Lower leg skin (tissue), 3 donors: ENCODE measurements around the gene CALML3.
"Not testable (repeated sequence)": the region's sequence is repeated elsewhere in the genome, so short reads cannot be mapped to it uniquely, and the experiment has no call there.

Experiments
- CTCF ChIP-seq, 3 donors: fragments of 450-650 bp; IDR thresholded peaks; one replicate each; pipeline ENCODE4 v1.5.1; 2016; ENCODE audit warnings: antibody characterized with exemption in 3 of 3, mild to moderate bottlenecking in 3 of 3, moderate library complexity in 2 of 3
- POLR2A ChIP-seq, 2 donors: fragments of 450-650 bp; IDR thresholded peaks; one replicate each; pipeline ENCODE4 v1.6.1; 2016 to 2017; ENCODE audit warnings: antibody characterized with exemption in 2 of 2, mild to moderate bottlenecking in 1 of 2, moderate library complexity in 1 of 2

DNA sequence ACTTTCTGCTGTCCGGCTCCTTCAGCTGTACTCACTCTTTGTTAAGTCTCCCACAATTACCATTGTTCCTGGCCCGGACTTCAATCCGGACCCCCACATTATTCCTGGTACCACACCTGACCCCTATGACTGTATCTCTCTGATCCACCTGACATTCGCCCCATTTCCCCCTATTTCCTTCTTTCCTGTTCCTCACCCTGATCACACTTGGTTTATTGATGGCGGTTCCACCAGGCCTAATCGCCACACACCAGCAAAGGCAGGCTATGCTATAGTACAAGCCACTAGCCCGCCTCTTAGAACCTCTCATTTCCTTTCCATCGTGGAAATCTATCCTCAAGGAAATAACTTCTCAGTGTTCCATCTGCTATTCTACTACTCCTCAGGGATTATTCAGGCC, 49.7 kb upstream of the CALML3 start:
- TF ChIP-seq CTCF, POLR2A (IDR thresholded peaks at IDR 0.05): not testable (repeated sequence)
